GM18520 (cell line): ENCODE measurements around the gene GALNT17.

ENCODE experiments used
- ATAC-seq: cut with Tn5 transposase; IDR thresholded peaks from one replicate; pipeline ENCODE4 v1.9.1; 2021; ENCODE audit not compliant: unreplicated experiment

GALNT17 gene

GRCh38 chr7:71332207-71332606, 200.3 kb downstream of the GALNT17 start:
- ATAC-seq = no peak

GRCh38 chr7:71334541-71334940, 202.6 kb downstream of the GALNT17 start:
- no peak for ATAC-seq

- ATAC-seq = no peak
These were observed 206.9 kb downstream of the GALNT17 start for GRCh38 chr7:71338866-71339265.

GRCh38 chr7:71339924-71340323, 208.0 kb downstream of the GALNT17 start:
- no peak for ATAC-seq

GRCh38 chr7:71342202-71342601, 210.3 kb downstream of the GALNT17 start:
- no peak for ATAC-seq

- no peak for ATAC-seq
These were observed 211.1 kb downstream of the GALNT17 start for GRCh38 chr7:71343039-71343438.

GRCh38 chr7:71343892-71344291, 211.9 kb downstream of the GALNT17 start:
- ATAC-seq = no peak

- ATAC-seq = no peak
These were observed 213.4 kb downstream of the GALNT17 start for GRCh38 chr7:71345117-71345884.

GRCh38 chr7:71348821-71349681, 217.1 kb downstream of the GALNT17 start:
- no peak for ATAC-seq

- no peak for ATAC-seq
These were observed 217.9 kb downstream of the GALNT17 start for GRCh38 chr7:71349682-71350481.

GRCh38 chr7:71350680-71351079, 218.7 kb downstream of the GALNT17 start:
- no peak for ATAC-seq

GRCh38 chr7:71354716-71355115, 222.8 kb downstream of the GALNT17 start:
- ATAC-seq = no peak

GRCh38 chr7:71361451-71362032, 229.6 kb downstream of the GALNT17 start:
- no peak for ATAC-seq

- no peak for ATAC-seq
These were observed 230.3 kb downstream of the GALNT17 start for GRCh38 chr7:71362240-71362639.

GRCh38 chr7:71363223-71363622, 231.3 kb downstream of the GALNT17 start:
- no peak for ATAC-seq

- ATAC-seq = no peak
These were observed 231.7 kb downstream of the GALNT17 start for GRCh38 chr7:71363627-71364026.

- no peak for ATAC-seq
These were observed 232.6 kb downstream of the GALNT17 start for GRCh38 chr7:71364551-71364950.

GRCh38 chr7:71372991-71373390, 241.0 kb downstream of the GALNT17 start:
- ATAC-seq = no peak

- no peak for ATAC-seq
These were observed 245.1 kb downstream of the GALNT17 start for GRCh38 chr7:71377062-71377461.

- ATAC-seq = no peak
These were observed 245.5 kb downstream of the GALNT17 start for GRCh38 chr7:71377469-71377868.

GRCh38 chr7:71384094-71384493, 252.2 kb downstream of the GALNT17 start:
- no peak for ATAC-seq
